GM21717 (cell line): Measurements from ENCODE around the gene CDKL2.
"Not testable (repeated sequence)": the region's sequence is repeated elsewhere in the genome, so short reads cannot be mapped to it uniquely, and the experiment has no call there.

Experiments used
- ATAC-seq: cut with Tn5 transposase; IDR thresholded peaks from one replicate; pipeline ENCODE4 v1.9.1; 2021; ENCODE audit warnings: mild to moderate bottlenecking, moderate library complexity; ENCODE audit not compliant: unreplicated experiment

The CDKL2 gene

DNA sequence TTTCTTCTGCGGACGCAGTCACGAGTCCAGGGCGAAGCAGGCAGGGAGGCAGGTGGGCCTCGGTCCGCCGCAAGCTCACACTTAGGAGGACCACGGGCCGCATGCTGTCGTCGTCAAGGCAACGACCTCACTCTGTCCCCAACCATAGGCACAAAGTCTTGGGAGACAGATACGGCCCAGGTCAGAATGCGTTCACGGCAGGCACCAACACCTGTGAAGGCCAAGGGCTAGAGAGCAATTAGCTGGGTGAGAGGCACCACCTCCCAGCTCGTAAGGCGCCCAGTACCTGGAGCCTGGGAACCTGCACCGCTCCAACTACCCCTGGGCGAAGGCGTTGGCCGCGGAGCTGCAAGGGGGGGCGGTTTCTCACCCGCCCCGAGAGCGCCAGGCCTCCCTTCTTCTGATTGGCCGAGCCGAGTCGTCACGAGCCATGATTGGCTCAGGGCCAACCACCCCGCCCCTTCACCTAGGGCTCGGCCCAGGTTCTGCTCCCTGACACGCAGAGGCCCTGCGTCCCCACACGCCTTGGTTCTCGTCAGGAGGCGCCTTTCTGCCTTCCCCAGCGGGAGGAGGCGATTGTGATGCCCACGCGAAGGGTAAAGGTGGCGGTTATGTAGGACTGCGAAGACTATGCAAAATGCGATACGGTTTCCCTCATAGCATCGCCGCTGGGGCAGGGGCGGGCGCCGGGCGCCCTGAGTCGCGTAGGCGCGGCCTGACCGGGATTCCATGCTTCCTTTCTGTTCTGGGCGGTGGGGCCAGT lies at the start of gene CDKL2:
Gene CDKL2 (minus strand): TSS at position 355 of the 763 bp plus-strand sequence. CDS start 4,540 bp downstream, outside the sequence.
- ATAC-seq = peak; percentile 99

DNA sequence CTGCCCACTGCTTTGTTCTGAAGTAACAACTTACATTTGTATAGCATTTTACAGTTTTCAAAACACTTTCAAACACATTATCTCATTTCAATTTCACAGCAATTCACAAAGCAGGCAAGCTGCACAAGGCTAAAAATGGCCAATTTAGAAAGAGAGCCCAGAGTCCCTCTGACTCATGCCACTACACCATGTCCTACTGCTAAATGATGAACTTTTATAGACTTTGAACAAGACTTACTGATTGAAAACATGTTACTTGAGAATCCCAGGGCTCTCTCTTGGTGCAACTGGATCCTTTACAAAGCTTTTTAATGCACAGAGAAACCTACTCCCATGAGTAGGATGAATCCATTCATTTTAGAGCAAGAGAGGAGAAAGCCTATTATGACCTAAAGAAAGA lies 48.6 kb upstream of the CDKL2 start:
- ATAC-seq = no peak

DNA sequence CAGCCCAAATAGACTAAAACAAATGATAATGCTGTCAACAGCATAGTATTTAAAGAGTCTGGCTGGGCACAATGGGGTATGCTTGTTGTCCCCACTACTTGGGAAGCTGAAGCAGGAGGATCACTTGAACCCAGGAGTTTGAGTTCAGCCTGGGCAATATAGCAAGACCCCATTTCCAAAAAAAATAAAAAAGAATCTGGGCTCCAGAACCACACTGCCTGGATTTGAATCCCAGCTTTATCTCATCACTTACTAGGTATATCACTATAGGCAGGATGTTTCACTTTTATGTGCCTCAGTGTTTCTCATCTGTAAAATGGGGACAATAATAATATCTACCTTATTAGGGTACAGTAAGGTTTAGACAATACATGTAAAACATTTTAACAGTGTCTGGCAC lies 48.1 kb upstream of the CDKL2 start:
- no peak for ATAC-seq

DNA sequence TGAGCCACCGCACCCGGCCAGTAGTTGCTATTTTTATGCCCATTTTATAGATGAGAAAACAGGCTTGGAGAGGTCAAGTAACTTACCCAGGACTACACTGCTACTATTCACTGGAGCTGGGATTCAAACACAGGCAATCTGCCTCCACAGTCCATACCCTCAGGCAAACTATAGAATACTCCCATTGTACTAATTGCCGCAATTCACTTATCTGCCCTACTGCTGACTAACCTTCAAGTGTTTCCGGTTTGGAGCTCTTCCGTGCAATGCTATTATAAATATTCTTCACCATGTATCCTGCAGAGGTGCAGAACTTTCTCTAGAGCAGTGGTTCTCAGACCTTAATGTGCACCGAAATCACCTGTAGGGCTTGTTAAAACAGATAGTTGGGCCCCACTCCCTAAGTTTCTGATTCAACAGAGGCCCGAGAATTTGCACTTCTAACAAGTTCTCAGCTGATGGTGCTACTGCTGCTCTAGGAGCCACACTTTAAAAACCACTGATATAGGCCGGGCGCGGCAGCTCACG lies 44.7 kb upstream of the CDKL2 start:
- no peak for ATAC-seq

DNA sequence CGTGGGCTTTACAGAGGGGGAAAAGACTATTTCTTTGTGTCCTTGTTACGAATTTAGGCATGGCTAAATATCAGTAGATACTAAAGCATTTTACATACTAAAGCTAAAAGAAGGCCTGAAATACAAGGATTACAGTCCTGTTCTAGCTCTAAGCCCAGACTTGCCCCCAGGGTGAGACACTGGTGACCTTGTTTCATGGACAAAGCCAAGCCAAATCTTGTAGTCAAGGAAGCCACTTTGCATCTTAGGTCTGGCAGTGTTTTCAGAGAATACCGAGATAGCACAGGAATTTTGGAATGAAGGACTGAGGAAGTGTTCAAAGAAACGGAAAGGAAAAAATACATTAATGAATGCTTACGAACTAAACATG lies 43.6 kb upstream of the CDKL2 start:
- no peak for ATAC-seq

DNA sequence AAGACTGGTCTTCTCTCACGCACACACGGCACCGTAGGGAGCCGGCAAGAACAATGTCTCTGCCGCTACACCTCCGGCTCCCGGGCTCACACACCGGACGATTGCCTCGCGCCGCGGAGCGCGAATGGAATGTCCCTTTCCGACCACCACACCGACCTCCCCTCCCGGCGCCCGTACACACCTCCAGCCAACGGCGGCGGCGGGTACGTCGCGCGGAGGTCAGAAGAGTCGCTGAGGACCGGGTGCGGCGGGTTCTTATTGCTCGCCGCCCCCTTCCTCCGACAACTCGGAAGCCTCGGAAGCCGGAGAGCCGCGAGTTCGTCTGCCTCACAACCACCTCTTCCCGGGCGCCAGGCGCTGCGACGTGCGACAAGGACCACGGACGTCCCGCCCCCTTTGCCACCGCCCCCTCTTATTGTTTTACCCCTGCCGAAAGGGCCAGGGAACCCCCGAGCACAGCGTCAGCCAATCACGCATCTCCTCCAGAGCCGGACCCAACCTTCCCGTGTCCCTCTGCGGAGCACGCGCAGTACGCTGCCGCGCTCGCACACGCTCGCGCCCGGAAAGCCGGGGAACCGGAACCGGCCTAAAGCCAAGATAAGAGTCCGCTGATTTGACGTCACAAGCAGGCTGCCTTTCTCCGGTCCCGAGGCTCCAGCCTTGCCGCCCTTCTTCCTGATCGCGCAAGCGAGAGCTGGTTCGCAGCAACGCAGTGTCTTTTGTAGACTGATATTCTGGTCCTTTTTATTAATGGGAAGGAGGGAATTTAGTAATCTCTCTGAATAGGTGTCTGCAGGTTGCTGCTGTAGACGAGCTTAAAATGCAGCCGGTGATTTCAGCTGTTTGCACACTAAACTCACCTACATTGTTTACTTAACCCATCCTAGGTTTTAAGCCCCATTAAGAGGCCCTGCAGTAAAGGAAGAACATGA lies 43.0 kb upstream of the CDKL2 start, which contains the start of gene G3BP2:
Gene G3BP2 (minus strand): TSS at position 385 of the 932 bp plus-strand sequence. CDS start 11,386 bp downstream, outside the sequence.
- peak; percentile 92 for ATAC-seq

DNA sequence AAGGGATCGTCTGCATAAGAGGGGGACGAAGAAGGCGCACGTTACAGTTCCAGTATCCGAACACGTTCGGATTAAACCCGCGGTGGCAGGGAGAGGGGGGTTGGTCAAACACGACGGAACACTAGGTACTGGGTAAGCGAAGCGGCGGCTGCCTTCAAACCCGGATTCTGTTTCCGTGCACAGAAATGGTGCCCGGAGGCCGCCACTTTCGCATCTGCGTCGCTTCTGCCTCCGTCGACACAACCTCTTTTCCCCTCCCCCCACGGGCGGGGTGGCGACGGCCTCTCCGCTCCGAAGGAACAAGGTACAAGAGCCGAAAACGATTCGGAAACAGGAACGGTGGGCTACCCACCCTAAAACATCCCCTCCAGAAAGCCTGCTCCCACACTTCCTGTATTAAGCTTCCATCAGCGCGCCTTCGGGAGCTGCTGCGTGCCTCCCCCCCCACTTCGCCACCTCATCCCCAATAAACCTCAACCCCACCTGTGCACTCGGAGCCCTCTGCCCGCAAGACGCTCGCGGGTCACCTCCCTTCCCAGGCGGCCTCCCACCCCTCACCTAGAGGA lies 42.2 kb upstream of the CDKL2 start:
- ATAC-seq = peak; percentile 38

DNA sequence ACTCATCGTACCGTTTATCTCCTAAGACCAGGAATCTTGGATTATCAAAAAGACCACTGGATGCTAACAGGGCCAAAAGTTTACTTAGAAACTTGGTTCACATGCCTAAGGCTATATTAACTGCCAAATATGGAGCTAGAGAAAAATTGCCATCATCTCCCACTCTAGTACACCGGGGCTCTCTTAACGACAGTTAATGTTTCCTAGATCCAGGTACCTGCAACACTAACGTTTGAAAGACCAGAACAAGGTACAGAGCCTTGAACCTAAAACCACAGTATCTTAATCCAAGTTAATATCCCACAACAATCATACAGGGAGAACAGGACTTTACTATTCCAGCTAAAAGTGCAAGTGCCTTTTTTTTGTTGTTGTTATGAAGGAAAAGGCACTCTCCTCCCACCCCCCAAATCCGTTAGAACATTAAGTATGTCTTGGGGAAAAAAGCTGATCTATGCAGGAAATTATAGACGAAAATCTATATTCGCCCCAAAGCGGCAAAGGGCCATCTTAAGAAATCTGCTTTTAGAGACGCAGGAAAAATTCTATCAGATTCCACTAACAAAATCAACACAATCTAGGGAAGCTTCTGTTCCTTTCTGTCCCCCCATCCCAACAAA lies 41.6 kb upstream of the CDKL2 start:
- no peak for ATAC-seq

DNA sequence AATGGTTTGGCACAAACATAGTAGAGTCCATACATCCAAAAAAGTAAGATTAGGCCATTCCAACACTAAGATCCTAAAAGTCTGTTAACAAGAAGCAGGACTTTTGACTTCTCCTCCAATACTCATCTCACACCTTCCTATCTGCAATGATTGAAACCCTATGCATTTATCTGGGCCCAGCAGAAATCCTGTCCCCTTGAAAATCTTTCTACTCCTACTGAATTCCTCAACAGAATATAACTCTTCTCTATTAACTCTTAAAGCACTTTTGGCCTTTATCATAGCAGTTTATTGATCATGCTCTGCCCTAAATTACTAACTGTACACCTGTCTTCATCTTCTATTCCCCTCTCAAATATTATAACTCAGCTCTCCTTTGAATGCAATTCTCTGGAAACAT lies 38.3 kb upstream of the CDKL2 start:
- ATAC-seq = no peak

DNA sequence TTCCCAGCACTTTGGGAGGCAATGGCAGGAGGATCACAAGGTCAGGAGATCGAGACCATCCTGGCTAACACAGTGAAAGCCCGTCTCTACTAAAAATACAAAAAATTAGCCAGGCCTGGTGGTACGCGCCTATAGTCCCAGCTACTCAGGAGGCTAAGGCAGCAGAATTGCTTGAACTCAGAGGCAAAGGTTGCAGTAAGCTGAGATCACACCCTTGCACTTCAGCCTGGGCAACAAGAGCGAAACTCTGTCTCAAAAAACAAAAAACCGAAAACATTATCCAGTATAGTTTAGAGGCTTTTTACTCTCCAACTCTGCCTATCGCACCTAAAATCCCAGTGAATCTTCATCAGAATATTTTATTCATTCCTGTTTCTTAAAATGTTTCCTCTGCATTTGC lies 37.3 kb upstream of the CDKL2 start:
- ATAC-seq = not testable (repeated sequence)

DNA sequence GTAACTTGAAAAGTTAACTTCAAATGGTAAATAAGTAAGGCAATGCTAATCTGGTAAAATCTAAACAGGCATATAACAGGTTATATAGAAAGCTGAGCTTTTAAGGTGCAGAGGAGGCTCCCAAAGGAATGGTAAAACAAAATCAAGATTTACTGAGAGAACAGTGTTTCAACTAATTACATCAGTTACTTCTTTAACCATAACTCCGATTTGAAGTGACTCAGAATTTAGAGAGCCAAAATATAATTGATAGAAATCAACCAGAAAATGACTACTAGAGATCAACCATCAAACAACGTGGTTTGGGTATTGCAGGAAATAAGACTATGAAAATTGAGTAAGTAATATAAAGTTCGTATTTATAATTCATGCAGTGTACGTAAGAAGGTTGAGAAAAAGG lies 36.0 kb upstream of the CDKL2 start:
- ATAC-seq = no peak

DNA sequence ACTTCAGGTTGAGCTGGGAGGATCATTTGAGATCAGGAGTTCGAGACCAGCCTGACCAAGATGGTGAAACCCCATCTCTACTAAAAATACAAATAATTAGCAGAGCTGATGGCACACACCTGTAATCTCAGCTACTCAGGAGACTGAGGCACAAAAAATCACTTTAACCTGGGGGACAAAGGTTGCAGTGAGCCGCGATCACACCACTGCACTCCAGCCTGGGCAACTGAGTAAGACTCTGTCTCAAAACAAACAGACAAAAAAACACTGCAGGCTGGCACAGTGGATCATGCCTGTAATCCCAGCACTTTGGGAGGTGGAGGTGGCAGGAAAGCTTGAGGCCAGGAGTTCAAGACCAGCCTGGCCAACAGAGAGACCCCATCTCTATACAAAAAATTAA lies 34.3 kb upstream of the CDKL2 start:
- not testable (repeated sequence) for ATAC-seq

DNA sequence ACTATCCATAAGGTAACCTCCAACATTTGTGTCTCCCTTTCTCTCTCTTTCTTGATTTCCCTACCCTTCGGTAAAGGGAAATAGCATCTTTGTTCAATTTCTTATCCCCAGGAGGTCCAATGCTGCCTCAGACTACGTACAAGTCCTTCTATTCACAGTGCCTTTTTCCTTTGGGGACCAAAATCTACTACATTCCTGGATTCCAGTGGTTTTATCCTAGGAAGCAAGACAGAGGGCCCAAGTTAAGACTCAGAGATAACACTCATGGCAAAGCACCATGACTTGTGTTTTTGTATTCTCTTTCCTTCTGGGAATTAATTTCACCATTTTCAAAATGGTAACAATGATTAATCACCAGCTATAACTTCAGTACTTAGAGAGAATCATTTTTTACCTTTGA lies 32.3 kb upstream of the CDKL2 start:
- ATAC-seq = no peak

DNA sequence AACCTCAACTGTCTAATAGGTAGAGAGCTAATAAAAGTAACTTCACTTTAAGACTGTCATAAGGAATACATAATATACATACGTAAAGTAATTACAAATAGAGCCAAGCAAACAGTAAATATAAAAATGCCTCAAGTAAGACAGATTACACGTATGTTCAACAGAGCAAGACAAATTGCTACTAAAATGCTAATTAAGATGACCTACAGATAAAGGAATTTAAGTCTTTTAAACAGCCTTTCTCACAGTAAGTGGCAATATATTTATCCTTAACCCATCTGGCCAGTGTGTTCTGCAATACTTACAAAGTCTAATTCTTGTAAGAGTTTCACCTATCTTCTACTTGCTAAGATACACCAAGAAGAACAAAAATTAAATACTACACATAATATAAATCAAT lies 30.2 kb upstream of the CDKL2 start:
- ATAC-seq = no peak

DNA sequence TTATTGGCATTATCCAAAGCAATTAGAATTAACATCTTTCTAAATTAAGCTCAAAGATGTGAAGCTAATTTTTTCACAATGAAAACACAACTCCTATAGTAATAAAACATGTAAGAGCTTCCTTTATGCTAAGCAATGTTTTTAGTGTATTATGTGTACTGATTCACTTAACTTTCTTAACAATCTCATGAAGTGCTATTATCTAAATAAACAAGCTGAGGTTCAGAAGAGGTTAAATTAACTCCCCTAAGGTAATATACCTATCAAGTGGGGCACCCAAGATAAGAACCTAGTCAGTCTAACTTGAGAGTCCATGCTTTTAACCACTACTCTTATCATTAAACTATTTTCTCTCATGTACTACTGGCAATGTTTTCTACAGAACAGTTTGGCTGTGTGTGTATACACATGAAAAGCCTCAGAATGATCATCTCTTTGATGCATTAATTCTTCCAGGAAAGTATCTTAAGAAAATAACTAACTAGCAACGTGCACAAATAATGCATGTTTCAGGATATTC lies 29.2 kb upstream of the CDKL2 start:
- no peak for ATAC-seq

DNA sequence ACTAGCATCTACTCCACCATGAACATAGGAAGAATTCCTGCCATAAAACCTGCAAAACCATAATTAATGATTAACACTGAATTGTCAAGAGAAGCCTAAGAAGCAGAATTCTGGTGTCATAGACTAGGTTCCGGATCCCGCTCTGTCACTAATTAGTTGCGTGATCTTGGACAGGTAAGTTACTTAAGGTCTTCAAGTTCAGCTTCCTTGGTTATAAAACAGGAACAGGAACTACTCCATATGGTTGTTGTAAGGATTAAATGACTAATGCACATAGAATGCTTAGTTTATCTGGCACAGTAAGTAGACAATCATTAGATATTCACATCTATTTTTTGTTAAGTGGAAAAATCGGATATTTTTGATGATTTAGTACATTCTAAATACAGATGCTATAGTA lies 28.5 kb upstream of the CDKL2 start:
- ATAC-seq = no peak

DNA sequence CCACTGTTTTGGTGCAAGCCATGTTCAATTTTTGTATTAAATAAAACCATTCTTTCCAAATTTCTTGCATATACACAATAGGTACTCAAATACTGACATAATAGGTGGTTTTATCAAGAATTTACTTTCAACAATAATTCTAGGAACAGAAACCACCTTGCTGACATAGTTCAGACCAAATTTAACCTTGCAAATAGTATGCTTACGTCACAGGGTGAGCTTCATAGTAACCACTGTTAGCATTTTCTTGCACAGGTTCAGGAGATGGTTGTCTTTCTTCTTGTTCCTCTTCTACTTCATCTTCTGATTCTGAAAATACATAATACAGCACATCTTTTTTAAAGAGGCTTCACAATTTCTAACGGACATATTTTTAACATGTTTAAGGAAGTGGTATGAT lies 25.2 kb upstream of the CDKL2 start:
- no peak for ATAC-seq

DNA sequence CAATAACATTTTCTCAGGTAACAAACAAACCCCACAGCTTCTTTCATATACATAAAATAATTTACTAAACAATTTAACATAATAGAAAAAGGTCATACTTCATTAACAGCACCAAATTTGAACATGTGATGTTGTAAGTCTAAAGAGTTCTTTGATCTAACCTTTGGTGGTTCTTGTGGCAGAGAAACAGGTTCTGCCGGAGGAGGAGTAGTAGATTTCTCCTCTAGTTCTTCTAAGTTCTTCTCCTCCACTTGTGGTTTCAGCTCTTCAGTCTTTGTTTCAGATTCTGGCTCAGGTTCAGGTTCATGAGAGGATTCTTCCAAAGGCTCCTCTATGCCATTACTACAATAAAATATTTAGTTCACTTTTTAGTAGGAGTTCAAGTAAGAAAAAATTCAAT lies 24.6 kb upstream of the CDKL2 start:
- no peak for ATAC-seq

DNA sequence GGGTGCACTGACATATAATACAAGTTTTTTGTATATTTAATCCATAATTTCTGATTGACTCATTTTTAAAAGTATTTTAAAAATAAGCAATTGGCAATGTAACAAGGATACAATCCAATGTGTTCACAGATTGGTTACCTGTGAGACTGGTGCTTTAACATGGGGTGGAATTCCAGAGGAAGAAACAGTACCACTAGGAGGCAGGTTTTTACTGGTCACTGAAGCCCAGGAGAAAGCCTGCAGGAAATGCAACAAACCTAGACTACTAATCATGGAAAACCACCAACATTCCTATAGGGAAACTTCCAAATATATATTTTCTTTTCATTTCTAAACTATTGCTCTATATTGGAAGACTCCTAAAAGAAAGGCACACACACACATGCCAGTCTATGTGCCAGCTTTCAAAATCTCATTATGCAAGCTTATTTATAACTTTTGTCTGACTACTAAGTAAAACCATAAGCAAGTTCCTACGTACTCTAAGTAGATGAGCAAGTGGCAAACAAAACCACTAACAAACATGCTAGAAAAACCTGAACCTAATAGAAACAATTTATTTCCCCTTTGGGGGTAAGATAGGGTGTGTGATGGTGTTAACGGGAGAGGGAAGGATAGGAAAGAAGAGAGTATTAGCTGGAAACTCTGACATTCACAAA lies 23.6 kb upstream of the CDKL2 start:
- no peak for ATAC-seq

DNA sequence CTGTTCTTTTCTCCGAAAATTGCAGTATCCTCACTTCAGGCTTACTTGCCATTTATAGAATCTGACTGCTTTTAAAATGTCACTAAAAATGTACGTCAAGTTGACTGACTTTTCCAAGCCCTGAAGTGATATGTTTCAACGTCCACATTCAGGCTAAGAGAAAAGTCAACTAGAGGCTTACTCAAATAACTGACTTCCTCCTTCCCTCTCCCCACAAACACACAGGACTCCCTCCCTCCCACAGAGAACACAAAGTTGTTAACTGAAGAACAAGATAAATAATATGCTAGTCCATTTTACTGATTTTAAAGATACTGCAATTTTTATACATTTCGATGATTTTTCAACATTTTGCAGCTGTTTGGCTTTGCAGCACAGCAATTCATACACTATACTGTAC lies 13.8 kb upstream of the CDKL2 start:
- ATAC-seq = no peak
